Measurements from ENCODE around the gene KRT80. TPM values are rescaled to one million over a fixed set of nuclear protein-coding genes. Genes with fewer than 3 reads are reported as not detected.
A peak's percentile ranks its signal among the peaks of the same experiment; 100 is the strongest.

Gene KRT80
- total RNA-seq, 1 experiment from 2014 or later: 8.8 TPM

GRCh38 chr12:52236386-52237050 is 44.7 kb upstream of the KRT80 start:
- intact Hi-C loops (cut with micrococcal nuclease): no loop called here
- 0 out of 2 replicates have a peak overlapping the region, but pooled peaks have one; percentile 6 for H3K9ac ChIP-seq (ENCODE audit: low read length)
- H3K9me2 ChIP-seq (ENCODE audit: insufficient read depth): no peaks in the 10 kb centered on the region
- H3K4me1 ChIP-seq (ENCODE audit: control insufficient read depth in 1 of 2, insufficient read depth in 2 of 2, low read length in 2 of 2): peaks cover 10 to 95% of the 10 kb centered on the region in 2 experiments
- H3K4me2 ChIP-seq (ENCODE audit: low read length): peak overlapping the region; percentile 51
- BruUV-seq (replicated peaks): no TSS peak
- ChIA-PET RAD21 (ENCODE audit: low non-redundant PET in 1 of 2, low total read pairs in 2 of 2, uncharacterized antibody in 2 of 2, unreplicated experiment in 2 of 2) (no interaction called here), POLR2A (interaction anchor here (1.1 to 1.4 kb wide), 2 partner anchors 8 to 44 kb away, joined by 4 to 5 read pairs; no protein-coding TSS in a partner anchor), CTCF (interaction anchor here (1.0 to 3.3 kb wide), 2 partner anchors 15 to 91 kb away, joined by 4 to 13 read pairs; no protein-coding TSS in a partner anchor)
- no peak overlapping the region for H3K4me3 ChIP-seq (replicated peaks in 1 of 2; ENCODE audit: low read depth in 1 of 2, low read length in 2 of 2)
- H4K20me1 ChIP-seq (ENCODE audit: insufficient read depth): no peaks in the 10 kb centered on the region
- no peak for TF ChIP-seq TCF7L2 (IDR thresholded peaks at IDR 0.05; ENCODE audit: borderline replicate concordance, extremely low read depth, insufficient read depth, insufficient read length)
- TF ChIP-seq RAD21 (IDR thresholded peaks at IDR 0.05; ENCODE audit: low read depth): no peak
- TF ChIP-seq POLR2A (IDR thresholded peaks at IDR 0.05; ENCODE audit: borderline replicate concordance, extremely low read depth, insufficient read depth, insufficient read length): no peak
- TF ChIP-seq MAX (IDR thresholded peaks at IDR 0.05): no peak
- TF ChIP-seq POLR2AphosphoS5 (IDR thresholded peaks at IDR 0.05; ENCODE audit: low read depth, low read length): no peak
- H2AFZ ChIP-seq (ENCODE audit: low read depth, low read length, poor library complexity, severe bottlenecking): no peak overlapping the region
- DNase-seq (ENCODE audit: low read depth, low spot score): no peak
- H3K79me2 ChIP-seq (ENCODE audit: insufficient read depth, low read length): no peaks in the 10 kb centered on the region
- no peaks in the 10 kb centered on the region for H3K9me3 ChIP-seq (ENCODE audit: control insufficient read depth in 1 of 2, insufficient read depth in 1 of 2, low read depth in 1 of 2, low read length in 2 of 2)
- H3K27me3 ChIP-seq (ENCODE audit: insufficient read depth, low read length): no peaks in the 10 kb centered on the region
- H3K36me3 ChIP-seq (ENCODE audit: control insufficient read depth in 1 of 2, insufficient read depth in 2 of 2, low read length in 2 of 2): no peaks in the 10 kb centered on the region
- no peak overlapping the region for H3K27ac ChIP-seq (ENCODE audit: low read depth, low read length)
- ATAC-seq: no peak

GRCh38 chr12:52235822-52236361 is 44.1 kb upstream of the KRT80 start:
- peak; percentile 58 for ATAC-seq

More at GRCh38 chr12:52235822-52236361, 44.1 kb upstream of the KRT80 start:
- H3K9ac ChIP-seq (ENCODE audit: low read length): peak overlapping the region; percentile 45
- H3K79me2 ChIP-seq (ENCODE audit: insufficient read depth, low read length): no peaks in the 10 kb centered on the region
- H4K20me1 ChIP-seq (ENCODE audit: insufficient read depth): no peaks in the 10 kb centered on the region
- no peak for TF ChIP-seq JUND (IDR thresholded peaks at IDR 0.05)
- TF ChIP-seq POLR2AphosphoS5 (IDR thresholded peaks at IDR 0.05; ENCODE audit: low read depth, low read length): peak; percentile 27; the same call in 1 of the 2 replicates
- no peak for TF ChIP-seq CBX3 (IDR thresholded peaks at IDR 0.05; ENCODE audit: low read depth)
- TF ChIP-seq ATF3 (IDR thresholded peaks at IDR 0.05): no peak
- POLR2A ChIA-PET: interaction anchor here (1.1 kb wide), 1 partner anchor 8 kb away, joined by 5 read pairs; no protein-coding TSS in a partner anchor
- CTCF ChIA-PET: interaction anchor here (1.0 to 3.3 kb wide), 2 partner anchors 14 to 92 kb away, joined by 4 to 13 read pairs; no protein-coding TSS in a partner anchor
- no peaks in the 10 kb centered on the region for H3K9me2 ChIP-seq (ENCODE audit: insufficient read depth)
- H3K36me3 ChIP-seq (ENCODE audit: control insufficient read depth in 1 of 2, insufficient read depth in 2 of 2, low read length in 2 of 2): no peaks in the 10 kb centered on the region
- no peak overlapping the region for H3K4me3 ChIP-seq (replicated peaks in 1 of 2; ENCODE audit: low read depth in 1 of 2, low read length in 2 of 2)
- DNase-seq (ENCODE audit: low read depth, low spot score): no peak
- peak overlapping the region; percentile 51 for H3K4me2 ChIP-seq (ENCODE audit: low read length)
- H2AFZ ChIP-seq (ENCODE audit: low read depth, low read length, poor library complexity, severe bottlenecking): no peak overlapping the region
- BruUV-seq (replicated peaks): no TSS peak
- H3K27ac ChIP-seq (ENCODE audit: low read depth, low read length): no peak overlapping the region
- peaks cover 14 to 95% of the 10 kb centered on the region in 2 experiments for H3K4me1 ChIP-seq (ENCODE audit: control insufficient read depth in 1 of 2, insufficient read depth in 2 of 2, low read length in 2 of 2)
- intact Hi-C loops (cut with micrococcal nuclease): no loop called here
- RAD21 ChIA-PET (ENCODE audit: low non-redundant PET in 1 of 2, low total read pairs in 2 of 2, uncharacterized antibody in 2 of 2, unreplicated experiment in 2 of 2): no interaction called here
- H3K9me3 ChIP-seq (ENCODE audit: control insufficient read depth in 1 of 2, insufficient read depth in 1 of 2, low read depth in 1 of 2, low read length in 2 of 2): no peaks in the 10 kb centered on the region
- H3K27me3 ChIP-seq (ENCODE audit: insufficient read depth, low read length): no peaks in the 10 kb centered on the region
